Endothelial cell of umbilical vein (primary cell): ENCODE measurements around the gene ACTN3. TPM values are rescaled to one million over a fixed set of nuclear protein-coding genes. Genes with fewer than 3 reads are reported as not detected.

Experiments used
- BruUV-seq: library from RNA; stranded (reverse); fragments of 400-500 nt; replicated peaks from 2 replicates; lab custom pipeline; 2021; lab: Mats Ljungman, UMichigan
- CTCF ChIA-PET: fragments of 300-600, 350-600 bp; sonication (Branson Sonifier 250); formaldehyde crosslinking; loops from one replicate; lab custom pipeline; 2021; ENCODE audit warnings: antibody characterized with exemption, inconsistent platforms; lab: Charles Lee
- POLR2A ChIA-PET: fragments of 300-600, 350-600 bp; sonication (Branson Sonifier 250); formaldehyde crosslinking; loops from one replicate; lab custom pipeline; 2021; ENCODE audit warnings: antibody characterized with exemption, inconsistent platforms; lab: Charles Lee
- DNase-seq: peaks from one replicate; pipeline ENCODE4 v3.0.0-alpha.2; 2011; ENCODE audit warnings: low read depth, low spot score
- FAIRE-seq: peaks from 2 replicates; lab custom pipeline; 2011; peaks lifted over from hg19 to GRCh38; lab: Jason Lieb, UNC
- H2AFZ ChIP-seq: 2 replicates; pipeline ENCODE4 v1.6.0; 2012; ENCODE audit warnings: low read depth, low read length, control low read depth, inconsistent platforms
- H3K27ac ChIP-seq: 2 replicates; pipeline ENCODE4 v1.5.1; 2011; ENCODE audit warnings: low read depth, mild to moderate bottlenecking, control low read depth, low read length, moderate library complexity; ENCODE audit not compliant: insufficient read depth
- H3K27me3 ChIP-seq, 2 experiments: 2 replicates each; pipeline versions ENCODE4 v1.6.0 to v1.6.1; 2011; ENCODE audit warnings: low read length in 2 of 2, mixed read lengths in 1 of 2; ENCODE audit not compliant: control insufficient read depth in 2 of 2, insufficient read depth in 2 of 2
- H3K36me3 ChIP-seq, 2 experiments: 2 replicates in 1 of 2; 3 replicates in 1 of 2; pipeline ENCODE4 v1.5.1; 2011; ENCODE audit warnings: low read length in 2 of 2, mild to moderate bottlenecking in 1 of 2, moderate library complexity in 1 of 2; ENCODE audit not compliant: control insufficient read depth in 2 of 2, insufficient read depth in 2 of 2; ENCODE audit errors: extremely low read depth in 1 of 2
- H3K4me1 ChIP-seq: 3 replicates; pipeline ENCODE4 v1.5.1; 2011; ENCODE audit warnings: mild to moderate bottlenecking, low read length; ENCODE audit not compliant: control insufficient read depth, insufficient read depth; ENCODE audit errors: extremely low read depth
- H3K4me2 ChIP-seq: 2 replicates; pipeline ENCODE4 v1.6.1; 2011; ENCODE audit warnings: low read length, control low read depth, mixed read lengths; ENCODE audit not compliant: insufficient read depth
- H3K4me3 ChIP-seq, 3 experiments: fragments of 200-600 bp in 1 of 3; sonication (generic), shearing (Covaris generic) in 1 of 3; replicated peaks in 1 of 3; 2 replicates each; pipeline ENCODE4 v1.5.1; 2011 to 2016; ENCODE audit warnings: control low read depth in 3 of 3, low read length in 3 of 3, mild to moderate bottlenecking in 2 of 3, inconsistent platforms in 1 of 3, low read depth in 1 of 3, moderate library complexity in 1 of 3; ENCODE audit not compliant: insufficient read depth in 1 of 3
- H3K79me2 ChIP-seq: 2 replicates; pipeline ENCODE4 v1.6.0; 2012; ENCODE audit warnings: low read length, inconsistent platforms; ENCODE audit not compliant: control insufficient read depth, insufficient read depth
- H3K9ac ChIP-seq: replicated peaks from 2 replicates; pipeline ENCODE3; 2011; ENCODE audit warnings: low read length, control low read depth; ENCODE audit not compliant: insufficient read depth; ENCODE audit errors: extremely low read depth
- H3K9me1 ChIP-seq: replicated peaks from 3 replicates; pipeline ENCODE4 v1.6.0; 2011; ENCODE audit warnings: mild to moderate bottlenecking, low read length; ENCODE audit not compliant: control insufficient read depth, insufficient read depth; ENCODE audit errors: extremely low read depth
- H3K9me3 ChIP-seq: replicated peaks from 2 replicates; pipeline ENCODE4 v1.5.1; 2012; ENCODE audit warnings: low read length, inconsistent platforms; ENCODE audit not compliant: control insufficient read depth, insufficient read depth
- H4K20me1 ChIP-seq: replicated peaks from 2 replicates; pipeline ENCODE3; 2011; ENCODE audit warnings: mild to moderate bottlenecking, low read length; ENCODE audit not compliant: control insufficient read depth, insufficient read depth; ENCODE audit errors: extremely low read depth
- CTCF ChIP-seq, 2 donors: IDR thresholded peaks; 1 replicate in 1 of 2; 2 replicates in 1 of 2; pipeline ENCODE4 v1.5.1; 2011; ENCODE audit warnings: low read length in 2 of 2, mild to moderate bottlenecking in 2 of 2, moderate library complexity in 2 of 2, control low read depth in 1 of 2, inconsistent platforms in 1 of 2, low read depth in 1 of 2; ENCODE audit not compliant: insufficient read depth in 1 of 2; ENCODE audit errors: extremely low read depth in 1 of 2
- EZH2 ChIP-seq: IDR thresholded peaks from 2 replicates; pipeline ENCODE4 v1.6.1; 2012; ENCODE audit warnings: borderline replicate concordance, low read depth, mild to moderate bottlenecking, moderate library complexity, low read length, inconsistent platforms; ENCODE audit not compliant: severe bottlenecking
- FOS ChIP-seq: IDR thresholded peaks from 2 replicates; pipeline ENCODE4 v1.6.1; 2011; ENCODE audit warnings: mild to moderate bottlenecking, low read length, moderate library complexity, borderline replicate concordance; ENCODE audit not compliant: insufficient read depth
- GATA2 ChIP-seq: IDR thresholded peaks from 2 replicates; pipeline ENCODE4 v1.7.0; 2011; ENCODE audit warnings: low read depth, mild to moderate bottlenecking, moderate library complexity, mixed read lengths, low read length; ENCODE audit not compliant: insufficient read length, insufficient read depth
- JUN ChIP-seq: IDR thresholded peaks from 2 replicates; pipeline ENCODE4 v1.6.1; 2011; ENCODE audit warnings: borderline replicate concordance, low read depth; ENCODE audit not compliant: insufficient read length, insufficient read depth
- MAX ChIP-seq: IDR thresholded peaks from 2 replicates; pipeline ENCODE4 v1.6.1; 2011; ENCODE audit not compliant: insufficient read depth, insufficient read length
- MYC ChIP-seq: IDR thresholded peaks from one replicate; pipeline ENCODE4 v1.6.1; 2011; ENCODE audit warnings: mild to moderate bottlenecking, low read depth, low read length
- POLR2A ChIP-seq: IDR thresholded peaks from 2 replicates; pipeline ENCODE4 v1.6.1; 2012; ENCODE audit warnings: low read depth, mild to moderate bottlenecking, control low read depth, low read length
- POLR2AphosphoS5 ChIP-seq: IDR thresholded peaks from 2 replicates; pipeline ENCODE4 v1.6.1; 2012; ENCODE audit warnings: low read depth, mild to moderate bottlenecking, control low read depth, low read length, moderate library complexity; ENCODE audit not compliant: insufficient read depth
- dilution Hi-C: fragments of 300-500 bp; cut with MboI; formaldehyde crosslinking; loops from one replicate; pipeline ENCODE4 v1.15.0; 2019; ENCODE audit warnings: low sequenced_read_pairs; ENCODE audit not compliant: extremely low pct_ligation_motif_present
- intact Hi-C: fragments of 100-400 bp; cut with micrococcal nuclease; formaldehyde crosslinking; loops from one replicate; pipeline ENCODE4 v1.10.0; 2022
- polyA plus RNA-seq, 4 experiments: library from polyadenylated mRNA; depleted of rRNA in 3 of 4; stranded (reverse) in 3 of 4; unstranded in 1 of 4; fragments of >200 nt; gene quantifications; 2 replicates each; pipeline versions ENCODE4 v1.2.1 to v1.2.3, GENCODE V29; 2011 to 2012; ENCODE audit warnings: missing spikeins in 1 of 4
- total RNA-seq: library from RNA; stranded (reverse); gene quantifications from 2 replicates; pipeline ENCODE4 v1.2.3, GENCODE V29; 2021

ACTN3 gene
- total and polyA plus RNA-seq, 2 donors (not counting 3 experiments of a cell fraction or from before 2014, with no cell fraction given) = 0.17 to 0.18 TPM

- TF ChIP-seq POLR2AphosphoS5 (no peak), JUN (no peak), POLR2A (no peak), FOS (no peak), GATA2 (no peak), EZH2 (no peak), MAX (no peak), CTCF (IDR thresholded peaks at IDR 0.05; ENCODE audit: extremely low read depth in 1 of 2, insufficient read depth in 1 of 2, low read depth in 1 of 2, low read length in 2 of 2) (no peak), MYC (no peak)
- FAIRE-seq (no peak), DNase-seq (no peak)
- Histone ChIP-seq H3K4me1 (peaks cover 33% of the 10 kb centered on the region), H3K4me2 (no peak overlapping the region), H3K9ac (no peak overlapping the region), H3K9me3 (no peaks in the 10 kb centered on the region), H2AFZ (no peak overlapping the region), H3K4me3 (no peak overlapping the region), H3K79me2 (peaks cover 5% of the 10 kb centered on the region), H3K9me1 (no peaks in the 10 kb centered on the region), H3K27me3 (no peaks in the 10 kb centered on the region), H4K20me1 (no peaks in the 10 kb centered on the region), H3K27ac (no peak overlapping the region), H3K36me3 (peaks cover 0 to 14% of the 10 kb centered on the region in 2 experiments)
- intact Hi-C loops = loop anchor here (2.0 kb wide), 1 partner anchor 32 kb away; the partner anchor contains the start of gene BBS1
- BruUV-seq = no TSS peak
- ChIA-PET POLR2A (interaction anchor here (0.7 kb wide), 1 partner anchor 32 kb away, joined by 3 read pairs; the partner anchor contains the start of gene BBS1), CTCF (interaction anchor here (0.6 to 2.8 kb wide), 4 partner anchors 9 to 136 kb away, joined by 3 to 28 read pairs (median 6); partner anchors contain the start of gene RBM4B)
- dilution Hi-C loops = no loop called here
Observed at GRCh38 chr11:66542362-66542761, 4.3 kb upstream of the ACTN3 start.
